Medulla oblongata (tissue), 1 donor: ENCODE measurements around the gene SYNPO2.
A peak's percentile ranks its signal among the peaks of the same experiment; 100 is the strongest.
"Not testable (repeated sequence)": the region's sequence is repeated elsewhere in the genome, so short reads cannot be mapped to it uniquely, and the experiment has no call there.

ENCODE experiments used
- DNase-seq: peaks from one replicate; pipeline ENCODE4 v3.0.0-alpha.2; 2015; ENCODE audit errors: extremely low spot score

The SYNPO2 gene

GRCh38 chr4:118975449-118976192, 87.0 kb downstream of the SYNPO2 start:
- no peak for DNase-seq

- not testable (repeated sequence) for DNase-seq
Measured at GRCh38 chr4:118976193-118976560, 87.5 kb downstream of the SYNPO2 start.

- not testable (repeated sequence) for DNase-seq
Measured at GRCh38 chr4:118977100-118977499, 88.4 kb downstream of the SYNPO2 start.

- DNase-seq, result no peak
Measured at GRCh38 chr4:118979712-118980111, 91.1 kb downstream of the SYNPO2 start.

- no peak for DNase-seq
Measured at GRCh38 chr4:118981171-118981838, 92.7 kb downstream of the SYNPO2 start.

GRCh38 chr4:118981839-118982381, 93.3 kb downstream of the SYNPO2 start:
- DNase-seq, result peak; percentile 82

- no peak for DNase-seq
Measured at GRCh38 chr4:118983293-118983692, 94.6 kb downstream of the SYNPO2 start.

- DNase-seq, result no peak
Measured at GRCh38 chr4:118983831-118984230, 95.2 kb downstream of the SYNPO2 start.

- DNase-seq, result no peak
Measured at GRCh38 chr4:118985170-118986000, 96.7 kb downstream of the SYNPO2 start.

GRCh38 chr4:118987959-118988634, 99.4 kb downstream of the SYNPO2 start:
- DNase-seq, result no peak

GRCh38 chr4:118988635-118988972, 100.0 kb downstream of the SYNPO2 start:
- DNase-seq, result no peak

GRCh38 chr4:118989098-118990080, 100.7 kb downstream of the SYNPO2 start:
- no peak for DNase-seq

GRCh38 chr4:118991686-118992085, 103.0 kb downstream of the SYNPO2 start:
- no peak for DNase-seq

- DNase-seq, result no peak
Measured at GRCh38 chr4:118992149-118992548, 103.5 kb downstream of the SYNPO2 start.

- no peak for DNase-seq
Measured at GRCh38 chr4:118993333-118993732, 104.7 kb downstream of the SYNPO2 start.

GRCh38 chr4:118994030-118994429, 105.4 kb downstream of the SYNPO2 start:
- no peak for DNase-seq

GRCh38 chr4:118995693-118996391, 107.2 kb downstream of the SYNPO2 start:
- DNase-seq, result no peak

- DNase-seq, result no peak
Measured at GRCh38 chr4:118997601-118998000, 108.9 kb downstream of the SYNPO2 start.

- no peak for DNase-seq
Measured at GRCh38 chr4:118999919-119000318, 111.3 kb downstream of the SYNPO2 start.

- no peak for DNase-seq
Measured at GRCh38 chr4:119000400-119000799, 111.7 kb downstream of the SYNPO2 start.
